GM06990 (cell line): ENCODE measurements around the gene UGT1A6.
"Not testable (repeated sequence)": the region's sequence is repeated elsewhere in the genome, so short reads cannot be mapped to it uniquely, and the experiment has no call there.

Experiments used
- DNase-seq: peaks from one replicate; pipeline ENCODE4 v3.0.0-alpha.2; 2011; ENCODE audit not compliant: insufficient read length; ENCODE audit errors: extremely low read depth
- H3K27me3 ChIP-seq: replicated peaks from 2 replicates; pipeline ENCODE4 v1.6.0; 2011; ENCODE audit warnings: low read length; ENCODE audit not compliant: control insufficient read depth, insufficient read depth
- H3K36me3 ChIP-seq: 2 replicates; pipeline ENCODE4 v1.5.1; 2011; ENCODE audit warnings: low read length; ENCODE audit not compliant: control insufficient read depth, insufficient read depth
- H3K4me3 ChIP-seq: replicated peaks from 2 replicates; pipeline ENCODE4 v1.5.1; 2011; ENCODE audit warnings: low read depth, mild to moderate bottlenecking, control low read depth, low read length
- TF ChIP-seq, protein P1 (sequence below): IDR thresholded peaks from 2 replicates; pipeline ENCODE4 v1.5.1; 2011; ENCODE audit warnings: low read length, control low read depth, mild to moderate bottlenecking, inconsistent platforms; ENCODE audit not compliant: insufficient read depth, poor library complexity, severe bottlenecking

Gene UGT1A6

GRCh38 chr2:233692648-233693047 is at the start of gene UGT1A6:
TSS of gene UGT1A6 (plus strand) at chr2:233692890. CDS start at chr2:233693005, 115 bp downstream.
- Histone ChIP-seq H3K4me3 (no peak within 1 kb of the TSS), H3K27me3 (no peaks in the 10 kb centered on the region), H3K36me3 (no peaks in the 10 kb centered on the region)
- TF ChIP-seq, protein P1, sequence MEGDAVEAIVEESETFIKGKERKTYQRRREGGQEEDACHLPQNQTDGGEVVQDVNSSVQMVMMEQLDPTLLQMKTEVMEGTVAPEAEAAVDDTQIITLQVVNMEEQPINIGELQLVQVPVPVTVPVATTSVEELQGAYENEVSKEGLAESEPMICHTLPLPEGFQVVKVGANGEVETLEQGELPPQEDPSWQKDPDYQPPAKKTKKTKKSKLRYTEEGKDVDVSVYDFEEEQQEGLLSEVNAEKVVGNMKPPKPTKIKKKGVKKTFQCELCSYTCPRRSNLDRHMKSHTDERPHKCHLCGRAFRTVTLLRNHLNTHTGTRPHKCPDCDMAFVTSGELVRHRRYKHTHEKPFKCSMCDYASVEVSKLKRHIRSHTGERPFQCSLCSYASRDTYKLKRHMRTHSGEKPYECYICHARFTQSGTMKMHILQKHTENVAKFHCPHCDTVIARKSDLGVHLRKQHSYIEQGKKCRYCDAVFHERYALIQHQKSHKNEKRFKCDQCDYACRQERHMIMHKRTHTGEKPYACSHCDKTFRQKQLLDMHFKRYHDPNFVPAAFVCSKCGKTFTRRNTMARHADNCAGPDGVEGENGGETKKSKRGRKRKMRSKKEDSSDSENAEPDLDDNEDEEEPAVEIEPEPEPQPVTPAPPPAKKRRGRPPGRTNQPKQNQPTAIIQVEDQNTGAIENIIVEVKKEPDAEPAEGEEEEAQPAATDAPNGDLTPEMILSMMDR, result no peak
- DNase-seq, result no peak

GRCh38 chr2:233643128-233643527 is 49.6 kb upstream of the UGT1A6 start:
- H3K4me3 ChIP-seq, result no peak overlapping the region
- TF ChIP-seq, protein P1, result no peak
- H3K36me3 ChIP-seq, result no peaks in the 10 kb centered on the region
- no peak for DNase-seq
- no peaks in the 10 kb centered on the region for H3K27me3 ChIP-seq

- not testable (repeated sequence) for H3K27me3 ChIP-seq, H3K36me3 ChIP-seq, H3K4me3 ChIP-seq, DNase-seq
Measured at GRCh38 chr2:233646033-233646432, 46.7 kb upstream of the UGT1A6 start.

- TF ChIP-seq, protein P1, result no peak
- DNase-seq, result no peak
- H3K4me3 ChIP-seq, result no peak overlapping the region
Measured at GRCh38 chr2:233650981-233651380, 41.7 kb upstream of the UGT1A6 start.

GRCh38 chr2:233651430-233651829 is 41.3 kb upstream of the UGT1A6 start:
- TF ChIP-seq, protein P1, result no peak
- Histone ChIP-seq H3K27me3 (no peaks in the 10 kb centered on the region), H3K4me3 (no peak overlapping the region), H3K36me3 (no peaks in the 10 kb centered on the region)
- no peak for DNase-seq

More at GRCh38 chr2:233650981-233651380, 41.7 kb upstream of the UGT1A6 start:
- Histone ChIP-seq H3K27me3 (no peaks in the 10 kb centered on the region), H3K36me3 (no peaks in the 10 kb centered on the region)

DNA sequence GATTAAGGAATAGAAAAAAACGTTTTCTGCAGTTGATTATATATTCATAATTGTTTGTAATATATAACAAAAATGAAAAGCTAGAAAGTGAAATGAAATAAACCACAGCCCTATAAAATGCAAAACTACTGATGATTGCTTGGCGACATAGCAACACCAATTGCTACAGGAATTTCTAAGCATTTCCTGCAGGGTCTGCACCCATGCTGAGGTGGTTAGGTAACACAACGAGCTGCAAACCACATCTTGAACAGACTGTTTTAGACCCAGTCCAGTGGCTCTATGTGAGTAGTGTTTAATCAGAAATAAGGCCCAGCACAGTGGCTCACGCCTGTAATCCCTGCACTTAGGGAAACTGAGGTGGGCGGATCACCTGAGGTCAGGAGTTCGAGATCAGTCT is 38.2 kb upstream of the UGT1A6 start:
- DNase-seq, result no peak
- no peaks in the 10 kb centered on the region for H3K27me3 ChIP-seq
- H3K36me3 ChIP-seq, result no peaks in the 10 kb centered on the region
- no peak overlapping the region for H3K4me3 ChIP-seq
- TF ChIP-seq, protein P1, result no peak
